Neural cell (in vitro differentiated cells): ENCODE results near the gene MARCHF7. TPM values are rescaled to one million over a fixed set of nuclear protein-coding genes. Genes with fewer than 3 reads are reported as not detected.

Experiments
- H2AFZ ChIP-seq: fragments of 200-600, 300-800 bp; sonication (generic), shearing (Covaris generic); 2 replicates; pipeline ENCODE4 v1.6.0; 2014; ENCODE audit warnings: low read depth, mild to moderate bottlenecking, antibody characterized with exemption, low read length, moderate library complexity
- H3F3A ChIP-seq: fragments of 200-600 bp; shearing (Covaris generic); 2 replicates; pipeline ENCODE4 v1.6.1; 2016; ENCODE audit warnings: mild to moderate bottlenecking, moderate library complexity, mixed read lengths, antibody characterized with exemption, low read length; ENCODE audit not compliant: insufficient read depth, poor library complexity, severe bottlenecking
- H3K27ac ChIP-seq: fragments of 200-600, 300-800 bp; sonication (generic), shearing (Covaris generic); 2 replicates; pipeline ENCODE4 v1.5.1; 2014; ENCODE audit warnings: mild to moderate bottlenecking, low read length, moderate library complexity
- H3K27me3 ChIP-seq: fragments of 300-800, 200-600 bp; sonication (generic), shearing (Covaris generic); 2 replicates; pipeline ENCODE4 v1.6.0; 2014; ENCODE audit warnings: mild to moderate bottlenecking, low read depth, low read length, moderate library complexity; ENCODE audit not compliant: insufficient read depth
- H3K36me3 ChIP-seq: fragments of 300-800, 200-600 bp; sonication (generic), shearing (Covaris generic); 2 replicates; pipeline ENCODE4 v1.5.1; 2014; ENCODE audit warnings: mild to moderate bottlenecking, antibody characterized with exemption, low read length, moderate library complexity; ENCODE audit not compliant: insufficient read depth
- H3K4me2 ChIP-seq: fragments of 300-800, 200-600 bp; sonication (generic), shearing (Covaris generic); 2 replicates; pipeline ENCODE4 v1.6.0; 2014; ENCODE audit warnings: mild to moderate bottlenecking, low read length
- H3K4me3 ChIP-seq: fragments of 300-800, 200-600 bp; sonication (generic), shearing (Covaris generic); 2 replicates; pipeline ENCODE4 v1.5.1; 2014; ENCODE audit warnings: mild to moderate bottlenecking, low read length, moderate library complexity
- H3K79me2 ChIP-seq: fragments of 200-600 bp; shearing (Covaris generic); replicated peaks from 2 replicates; pipeline ENCODE4 v1.6.0; 2014; ENCODE audit warnings: mild to moderate bottlenecking, low read length, moderate library complexity; ENCODE audit not compliant: insufficient read depth
- H3K9ac ChIP-seq: fragments of 300-800, 200-600 bp; sonication (generic), shearing (Covaris generic); 2 replicates; pipeline ENCODE4 v1.6.1; 2016; ENCODE audit warnings: mild to moderate bottlenecking, low read length, mixed read lengths
- H3K9me2 ChIP-seq: fragments of 200-600 bp; shearing (Covaris generic); 2 replicates; pipeline ENCODE4 v1.6.1; 2016; ENCODE audit warnings: mild to moderate bottlenecking, low read length, mixed read lengths; ENCODE audit not compliant: insufficient read depth
- H3K9me3 ChIP-seq: fragments of 200-600, 300-800 bp; sonication (generic), shearing (Covaris generic); 2 replicates; pipeline ENCODE4 v1.6.1; 2016; ENCODE audit warnings: mild to moderate bottlenecking, mixed run types, low read length, moderate library complexity, mixed read lengths
- H4K20me1 ChIP-seq: fragments of 200-600 bp; shearing (Covaris generic); 2 replicates; pipeline ENCODE4 v1.6.1; 2016; ENCODE audit warnings: mild to moderate bottlenecking, mixed run types; ENCODE audit not compliant: insufficient read depth
- EP300 ChIP-seq: fragments of 450-650 bp; conservative IDR thresholded peaks from 2 replicates; pipeline ENCODE4 v1.6.1; 2014; ENCODE audit warnings: antibody characterized with exemption, mild to moderate bottlenecking, moderate library complexity; ENCODE audit not compliant: poor library complexity, severe bottlenecking
- EZH2 ChIP-seq: fragments of 200-600, 300-800 bp; shearing (Covaris generic), sonication (generic); IDR thresholded peaks from 2 replicates; pipeline ENCODE4 v1.6.1; 2014; ENCODE audit warnings: antibody characterized with exemption, low read length, borderline replicate concordance, mild to moderate bottlenecking; ENCODE audit not compliant: insufficient read depth, poor library complexity, severe bottlenecking
- MXI1 ChIP-seq: fragments of 450-650 bp; conservative IDR thresholded peaks from 2 replicates; pipeline ENCODE4 v1.6.1; 2014; ENCODE audit warnings: antibody characterized with exemption, mild to moderate bottlenecking; ENCODE audit not compliant: poor library complexity, severe bottlenecking
- POLR2AphosphoS5 ChIP-seq: IDR thresholded peaks from 2 replicates; pipeline ENCODE4 v1.6.1; 2012
- RAD21 ChIP-seq: fragments of 450-650 bp; conservative IDR thresholded peaks from 2 replicates; pipeline ENCODE4 v1.6.1; 2014; ENCODE audit warnings: antibody characterized with exemption, mild to moderate bottlenecking, moderate library complexity
- REST ChIP-seq: IDR thresholded peaks from 2 replicates; pipeline ENCODE4 v1.6.1; 2012; ENCODE audit warnings: borderline replicate concordance
- SMC3 ChIP-seq: fragments of 450-650 bp; conservative IDR thresholded peaks from 2 replicates; pipeline ENCODE4 v1.6.1; 2014; ENCODE audit warnings: antibody characterized with exemption, mild to moderate bottlenecking, moderate library complexity; ENCODE audit not compliant: poor library complexity
- TAF1 ChIP-seq: IDR thresholded peaks from 2 replicates; pipeline ENCODE4 v1.6.1; 2012; ENCODE audit warnings: low read depth
- polyA plus RNA-seq: library from polyadenylated mRNA; depleted of rRNA; stranded (reverse); fragments of >200 nt; gene quantifications from 2 replicates; pipeline ENCODE4 v1.2.3, GENCODE V29; 2014
- TF ChIP-seq, protein P1 (sequence below): fragments of 450-650 bp; IDR thresholded peaks from 2 replicates; pipeline ENCODE4 v1.5.1; 2014; ENCODE audit warnings: antibody characterized with exemption, mild to moderate bottlenecking, moderate library complexity; ENCODE audit not compliant: poor library complexity, severe bottlenecking

The MARCHF7 gene
- polyA plus RNA-seq, 1 donor from 2014 or later = 193 TPM

DNA sequence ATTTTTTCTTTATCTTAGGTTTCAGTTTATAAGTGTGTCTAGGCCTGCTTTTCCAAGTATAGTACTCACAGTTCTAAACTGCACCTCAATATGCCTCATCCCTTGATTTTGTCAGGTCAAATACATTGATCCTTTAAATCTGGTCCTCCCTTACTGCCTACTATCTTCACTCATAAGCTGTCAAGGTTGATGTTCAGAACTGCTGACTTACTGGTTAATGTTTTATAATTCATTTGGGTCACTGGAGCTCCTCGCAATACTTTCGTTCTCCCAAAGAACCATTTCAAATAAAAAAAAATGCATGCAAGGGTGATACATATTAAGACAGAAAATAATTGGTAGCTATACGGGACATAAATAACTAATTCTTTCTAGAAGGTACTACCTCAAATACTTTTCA is 41.3 kb upstream of the MARCHF7 start:
- TF ChIP-seq EZH2 = no peak
- TF ChIP-seq SMC3 = no peak
- no peak for TF ChIP-seq RAD21
- TF ChIP-seq POLR2AphosphoS5 = no peak
- no peak for TF ChIP-seq REST
- no peak for TF ChIP-seq TAF1
- no peak for TF ChIP-seq MXI1
- Histone ChIP-seq H3K9me2 (no peaks in the 10 kb centered on the region), H3K9ac (no peak overlapping the region)

GRCh38 chr2:159677654-159678053 is 34.7 kb upstream of the MARCHF7 start:
- Histone ChIP-seq H3K27me3 (no peaks in the 10 kb centered on the region), H3K4me2 (no peak overlapping the region), H3K9me2 (no peaks in the 10 kb centered on the region), H3K4me3 (no peak overlapping the region), H3K79me2 (no peaks in the 10 kb centered on the region), H4K20me1 (no peaks in the 10 kb centered on the region), H3K9ac (no peak overlapping the region), H3K36me3 (no peaks in the 10 kb centered on the region), H3K9me3 (no peaks in the 10 kb centered on the region), H3F3A (no peaks in the 10 kb centered on the region), H2AFZ (no peak overlapping the region), H3K27ac (no peak overlapping the region)
- TF ChIP-seq EZH2 (no peak), EP300 (no peak), TAF1 (no peak), POLR2AphosphoS5 (no peak), REST (no peak), MXI1 (no peak), SMC3 (peak; percentile 21), RAD21 (peak; percentile 31)
- TF ChIP-seq, protein P1, sequence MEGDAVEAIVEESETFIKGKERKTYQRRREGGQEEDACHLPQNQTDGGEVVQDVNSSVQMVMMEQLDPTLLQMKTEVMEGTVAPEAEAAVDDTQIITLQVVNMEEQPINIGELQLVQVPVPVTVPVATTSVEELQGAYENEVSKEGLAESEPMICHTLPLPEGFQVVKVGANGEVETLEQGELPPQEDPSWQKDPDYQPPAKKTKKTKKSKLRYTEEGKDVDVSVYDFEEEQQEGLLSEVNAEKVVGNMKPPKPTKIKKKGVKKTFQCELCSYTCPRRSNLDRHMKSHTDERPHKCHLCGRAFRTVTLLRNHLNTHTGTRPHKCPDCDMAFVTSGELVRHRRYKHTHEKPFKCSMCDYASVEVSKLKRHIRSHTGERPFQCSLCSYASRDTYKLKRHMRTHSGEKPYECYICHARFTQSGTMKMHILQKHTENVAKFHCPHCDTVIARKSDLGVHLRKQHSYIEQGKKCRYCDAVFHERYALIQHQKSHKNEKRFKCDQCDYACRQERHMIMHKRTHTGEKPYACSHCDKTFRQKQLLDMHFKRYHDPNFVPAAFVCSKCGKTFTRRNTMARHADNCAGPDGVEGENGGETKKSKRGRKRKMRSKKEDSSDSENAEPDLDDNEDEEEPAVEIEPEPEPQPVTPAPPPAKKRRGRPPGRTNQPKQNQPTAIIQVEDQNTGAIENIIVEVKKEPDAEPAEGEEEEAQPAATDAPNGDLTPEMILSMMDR = peak; percentile 30

More for the DNA sequence above, 41.3 kb upstream of the MARCHF7 start:
- H3K27me3 ChIP-seq = no peaks in the 10 kb centered on the region
- H3K4me2 ChIP-seq = no peak overlapping the region
- no peaks in the 10 kb centered on the region for H3F3A ChIP-seq
- no peaks in the 10 kb centered on the region for H3K9me3 ChIP-seq
- no peak overlapping the region for H3K27ac ChIP-seq
- no peaks in the 10 kb centered on the region for H3K79me2 ChIP-seq
- H3K36me3 ChIP-seq = no peaks in the 10 kb centered on the region
- no peak overlapping the region for H2AFZ ChIP-seq
- H4K20me1 ChIP-seq = no peaks in the 10 kb centered on the region
- H3K4me3 ChIP-seq = no peak overlapping the region
